Kidney (tissue), 14 donors: ENCODE measurements around the gene ZNHIT2. TPM values are rescaled to one million over a fixed set of nuclear protein-coding genes. Genes with fewer than 3 reads are reported as not detected.

Experiments used
- DNase-seq, 5 donors: peaks; one replicate each; pipeline ENCODE4 v3.0.0-alpha.2; 2013 to 2020
- FAIRE-seq: peaks from 2 replicates; lab custom pipeline; 2012; peaks lifted over from hg19 to GRCh38; lab: Jason Lieb, UNC
- H3K27ac ChIP-seq, 2 donors: one replicate each; pipeline ENCODE4 v1.7.0; 2013; ENCODE audit warnings: low read depth in 2 of 2, low read length in 2 of 2, inconsistent platforms in 1 of 2
- H3K27me3 ChIP-seq: one replicate; pipeline ENCODE4 v1.7.1; 2013; ENCODE audit warnings: low read length, inconsistent platforms; ENCODE audit not compliant: control insufficient read depth, insufficient read depth
- H3K36me3 ChIP-seq, 3 donors: one replicate each; pipeline versions ENCODE4 v1.7.0 to v1.7.1; 2013; ENCODE audit warnings: low read length in 3 of 3, control low read depth in 1 of 3, inconsistent platforms in 1 of 3; ENCODE audit not compliant: insufficient read depth in 3 of 3, control insufficient read depth in 2 of 3
- H3K4me1 ChIP-seq, 3 donors: one replicate each; pipeline versions ENCODE4 v1.7.0 to v1.7.1; 2013; ENCODE audit warnings: low read length in 3 of 3, inconsistent platforms in 1 of 3, low read depth in 1 of 3; ENCODE audit not compliant: control insufficient read depth in 2 of 3, insufficient read depth in 2 of 3
- H3K4me3 ChIP-seq, 3 donors: one replicate each; pipeline versions ENCODE4 v1.7.0 to v1.8.1; 2013; ENCODE audit warnings: low read length in 3 of 3, control low read depth in 1 of 3, inconsistent platforms in 1 of 3
- H3K9ac ChIP-seq, 3 donors: one replicate each; pipeline versions ENCODE4 v1.7.0 to v1.7.1; 2013; ENCODE audit warnings: low read length in 3 of 3, control low read depth in 1 of 3, inconsistent platforms in 1 of 3
- H3K9me3 ChIP-seq, 3 donors: one replicate each; pipeline versions ENCODE4 v1.7.0 to v1.7.1; 2013; ENCODE audit warnings: low read length in 3 of 3, control low read depth in 1 of 3, inconsistent platforms in 1 of 3; ENCODE audit not compliant: control insufficient read depth in 2 of 3, insufficient read depth in 1 of 3
- intact Hi-C: fragments of 100-400 bp; cut with DNase I; formaldehyde crosslinking; loops from one replicate; pipeline ENCODE4 v1.11.1; 2022
- polyA plus RNA-seq: library from polyadenylated mRNA; stranded (reverse); fragments of 350-450 nt; fragmentation: Illumina TruSeq; extraction: RNeasy Lipid Tissue Mini Kit (QIAGEN cat#74804); gene quantifications from one replicate; pipeline ENCODE4 v1.2.3, GENCODE V29; 2014; ENCODE audit warnings: low read depth, low replicate concordance; ENCODE audit not compliant: insufficient read depth
- total RNA-seq: library from RNA; stranded (reverse); fragmentation: NEBNext Ultra II Directional; extraction: Animal tissue kit (Norgen Biotek cat#: 25700); gene quantifications from one replicate; pipeline ENCODE4 v1.2.1, GENCODE V29; 2021
- TF ChIP-seq, protein P1 (sequence below): IDR thresholded peaks from 3 replicates; pipeline ENCODE4 v1.5.1; 2012; ENCODE audit warnings: mild to moderate bottlenecking, moderate library complexity, borderline replicate concordance; ENCODE audit not compliant: insufficient read depth; ENCODE audit errors: extremely low read depth
- donor health status: control.
- donor health status: control.
- donor health status: control.
- donor health status: control.
- donor health status: control.
- donor health status: DM: yes; HTN: yes; CAD: no.
- donor health status: Normal renal cell carcinoma (clear cell type).

Gene ZNHIT2
- total and polyA plus RNA-seq, 2 donors from 2014 or later, result 14.0 to 21.1 TPM

DNA sequence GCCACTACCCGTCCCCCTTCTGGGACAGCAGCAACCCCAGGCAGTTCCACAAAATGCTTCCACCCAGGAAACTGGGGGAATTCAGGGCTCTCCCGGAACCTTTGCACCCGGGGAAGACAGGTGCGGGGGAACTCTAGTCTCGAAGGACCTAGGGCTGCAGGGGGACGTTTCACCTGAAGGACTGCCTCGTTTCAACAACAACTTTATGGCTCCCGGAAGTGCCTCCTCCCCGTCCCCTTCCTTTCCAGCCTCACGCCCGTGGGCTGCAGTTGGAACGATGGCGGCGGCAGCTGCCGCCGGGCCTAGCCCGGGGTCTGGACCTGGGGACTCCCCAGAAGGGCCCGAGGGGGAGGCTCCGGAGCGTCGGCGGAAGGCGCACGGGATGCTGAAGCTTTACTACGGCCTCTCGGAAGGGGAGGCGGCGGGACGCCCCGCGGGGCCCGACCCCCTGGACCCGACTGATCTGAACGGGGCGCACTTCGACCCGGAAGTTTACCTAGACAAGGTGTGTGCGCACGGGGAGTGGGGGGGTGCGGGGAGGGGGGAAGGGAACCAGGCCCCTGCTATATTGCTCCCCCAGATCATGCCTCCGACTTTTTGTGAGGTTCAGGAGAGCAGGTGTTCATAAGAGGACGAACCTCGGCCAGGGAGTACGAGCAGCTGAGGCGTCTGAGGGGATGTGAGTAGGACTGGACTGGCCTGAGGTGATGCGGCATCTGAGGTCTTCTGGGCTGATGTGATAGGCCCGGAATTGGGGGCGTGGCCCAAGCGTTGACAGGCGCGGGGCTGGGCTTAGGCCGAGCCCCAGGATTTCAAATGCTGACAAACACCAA lies 21.3 kb downstream of the ZNHIT2 start, which contains the start of gene VPS51:
VPS51 (plus strand) TSS at position 241 of the 833 bp plus-strand sequence; CDS start at position 278, 37 bp downstream.
- FAIRE-seq, result no peak
- TF ChIP-seq, protein P1, sequence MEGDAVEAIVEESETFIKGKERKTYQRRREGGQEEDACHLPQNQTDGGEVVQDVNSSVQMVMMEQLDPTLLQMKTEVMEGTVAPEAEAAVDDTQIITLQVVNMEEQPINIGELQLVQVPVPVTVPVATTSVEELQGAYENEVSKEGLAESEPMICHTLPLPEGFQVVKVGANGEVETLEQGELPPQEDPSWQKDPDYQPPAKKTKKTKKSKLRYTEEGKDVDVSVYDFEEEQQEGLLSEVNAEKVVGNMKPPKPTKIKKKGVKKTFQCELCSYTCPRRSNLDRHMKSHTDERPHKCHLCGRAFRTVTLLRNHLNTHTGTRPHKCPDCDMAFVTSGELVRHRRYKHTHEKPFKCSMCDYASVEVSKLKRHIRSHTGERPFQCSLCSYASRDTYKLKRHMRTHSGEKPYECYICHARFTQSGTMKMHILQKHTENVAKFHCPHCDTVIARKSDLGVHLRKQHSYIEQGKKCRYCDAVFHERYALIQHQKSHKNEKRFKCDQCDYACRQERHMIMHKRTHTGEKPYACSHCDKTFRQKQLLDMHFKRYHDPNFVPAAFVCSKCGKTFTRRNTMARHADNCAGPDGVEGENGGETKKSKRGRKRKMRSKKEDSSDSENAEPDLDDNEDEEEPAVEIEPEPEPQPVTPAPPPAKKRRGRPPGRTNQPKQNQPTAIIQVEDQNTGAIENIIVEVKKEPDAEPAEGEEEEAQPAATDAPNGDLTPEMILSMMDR, result peak; percentile 8
- intact Hi-C loops, result no loop called here

DNA sequence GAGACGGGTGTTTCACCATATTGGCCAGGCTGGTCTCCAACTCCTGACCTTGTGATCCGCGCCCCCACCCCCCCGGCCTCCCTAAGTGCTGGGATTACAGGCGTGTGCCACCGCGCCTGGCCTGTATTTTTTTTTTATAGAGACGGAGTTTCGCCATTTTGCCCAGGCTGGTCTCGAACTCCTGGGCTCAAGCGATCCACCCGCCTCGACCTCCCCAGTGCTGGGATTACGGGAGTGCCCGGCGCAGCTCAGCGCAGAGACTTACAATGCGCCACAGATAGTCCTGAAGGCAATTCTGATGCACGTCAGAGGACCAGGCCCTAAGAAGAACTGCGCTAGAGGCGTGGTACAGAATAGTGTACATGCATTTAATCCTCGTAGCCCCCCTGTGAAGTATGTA lies 22.1 kb downstream of the ZNHIT2 start:
- H3K4me3 ChIP-seq, result peak overlapping the region in 2 of 3 donors; percentile 22 to 87
- no peaks in the 10 kb centered on the region for H3K27me3 ChIP-seq
- no peak for DNase-seq
- peaks cover 0 to 8% (median 7%) of the 10 kb centered on the region in 3 donors for H3K4me1 ChIP-seq
- TF ChIP-seq, protein P1, result no peak
- H3K9me3 ChIP-seq, result no peaks in the 10 kb centered on the region
- no peaks in the 10 kb centered on the region for H3K36me3 ChIP-seq
- H3K27ac ChIP-seq, result peak overlapping the region in 1 of 2 donors; percentile 80
- intact Hi-C loops, result no loop called here
- no peak for FAIRE-seq
- H3K9ac ChIP-seq, result peak overlapping the region in 1 of 3 donors; percentile 67

More for the DNA sequence above, 21.3 kb downstream of the ZNHIT2 start, which contains the start of gene VPS51:
- Histone ChIP-seq H3K27ac (peak within 1 kb of the TSS; percentile 62 to 80), H3K9me3 (no peaks in the 10 kb centered on the region), H3K4me1 (peaks cover 0 to 8% (median 7%) of the 10 kb centered on the region in 3 donors), H3K27me3 (no peaks in the 10 kb centered on the region), H3K4me3 (peak within 1 kb of the TSS; percentile 87 to 94 (median 94)), H3K9ac (peak within 1 kb of the TSS; percentile 67 to 80 (median 71)), H3K36me3 (no peaks in the 10 kb centered on the region)
- peak; percentile 90 to 95 (median 94) for DNase-seq

DNA sequence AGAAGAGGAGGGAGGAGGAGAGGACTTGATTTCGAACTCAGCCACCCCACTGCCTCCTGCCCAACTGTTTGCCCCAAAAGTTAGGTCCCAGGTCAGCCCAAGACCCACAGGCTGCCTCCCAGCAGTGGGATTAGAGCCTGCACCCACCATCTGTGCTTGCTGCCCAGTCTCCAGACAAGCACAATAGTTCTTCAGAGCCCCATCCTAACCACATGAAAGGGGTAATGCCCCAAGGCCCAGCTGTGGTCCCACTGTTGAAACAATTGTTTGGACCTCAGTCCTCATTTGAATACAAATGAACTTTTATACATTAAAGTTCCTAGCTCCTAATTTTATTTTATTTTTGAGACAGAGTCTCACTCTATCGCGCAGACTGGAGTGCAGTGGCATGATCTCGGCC lies 26.9 kb downstream of the ZNHIT2 start:
- Histone ChIP-seq H3K9ac (no peak overlapping the region), H3K27me3 (no peaks in the 10 kb centered on the region), H3K27ac (no peak overlapping the region), H3K36me3 (peaks cover 4 to 28% (median 9%) of the 10 kb centered on the region in 3 donors), H3K9me3 (no peaks in the 10 kb centered on the region), H3K4me3 (no peak overlapping the region), H3K4me1 (peaks cover 0 to 4% (median 0%) of the 10 kb centered on the region in 3 donors)
- intact Hi-C loops, result no loop called here
- FAIRE-seq (no peak), DNase-seq (no peak)
- TF ChIP-seq, protein P1, result no peak
